GM19035 (cell line): ENCODE measurements around the gene POLR2J3.
"Not testable (repeated sequence)": the region's sequence is repeated elsewhere in the genome, so short reads cannot be mapped to it uniquely, and the experiment has no call there.

ENCODE experiments used
- ATAC-seq: cut with Tn5 transposase; IDR thresholded peaks from one replicate; pipeline ENCODE4 v1.9.1; 2021; ENCODE audit not compliant: unreplicated experiment

The POLR2J3 gene

GRCh38 chr7:102572261-102573239 lies at the start of gene POLR2J3:
Gene POLR2J3, minus strand, starts transcription at chr7:102572583. Its CDS starts 62 bp downstream, at chr7:102572521.
- ATAC-seq = peak; percentile 95

- not testable (repeated sequence) for ATAC-seq
These were observed 45.7 kb upstream of the POLR2J3 start for GRCh38 chr7:102618122-102618521.

GRCh38 chr7:102616507-102617125 lies 44.2 kb upstream of the POLR2J3 start, which contains the start of gene RASA4:
Gene RASA4, minus strand, starts transcription at chr7:102616756. Its CDS starts 67 bp downstream, at chr7:102616689.
- ATAC-seq = peak; percentile 73

- peak; percentile 16 for ATAC-seq
These were observed 43.5 kb upstream of the POLR2J3 start for GRCh38 chr7:102615930-102616329.

- ATAC-seq = not testable (repeated sequence)
These were observed 42.5 kb upstream of the POLR2J3 start for GRCh38 chr7:102614873-102615272.

GRCh38 chr7:102614346-102614697 lies 41.9 kb upstream of the POLR2J3 start:
- ATAC-seq = peak; percentile 15

GRCh38 chr7:102613575-102614345 lies 41.4 kb upstream of the POLR2J3 start:
- ATAC-seq = peak; percentile 68

GRCh38 chr7:102611675-102612325 lies 39.4 kb upstream of the POLR2J3 start:
- ATAC-seq = not testable (repeated sequence)

GRCh38 chr7:102611013-102611674 lies 38.8 kb upstream of the POLR2J3 start:
- peak; percentile 36 for ATAC-seq

- ATAC-seq = not testable (repeated sequence)
These were observed 38.1 kb upstream of the POLR2J3 start for GRCh38 chr7:102610441-102610840.

GRCh38 chr7:102609734-102610133 lies 37.4 kb upstream of the POLR2J3 start:
- ATAC-seq = not testable (repeated sequence)

GRCh38 chr7:102606848-102607247 lies 34.5 kb upstream of the POLR2J3 start:
- not testable (repeated sequence) for ATAC-seq

- not testable (repeated sequence) for ATAC-seq
These were observed 32.2 kb upstream of the POLR2J3 start for GRCh38 chr7:102604431-102605145.

- not testable (repeated sequence) for ATAC-seq
These were observed 29.9 kb upstream of the POLR2J3 start for GRCh38 chr7:102602317-102602716.

GRCh38 chr7:102599699-102600098 lies 27.3 kb upstream of the POLR2J3 start:
- not testable (repeated sequence) for ATAC-seq

- ATAC-seq = not testable (repeated sequence)
These were observed 23.7 kb upstream of the POLR2J3 start for GRCh38 chr7:102596036-102596435.

- ATAC-seq = peak; percentile 57
These were observed 21.4 kb upstream of the POLR2J3 start for GRCh38 chr7:102593637-102594334.

GRCh38 chr7:102592477-102593019 lies 20.2 kb upstream of the POLR2J3 start:
- peak; percentile 54 for ATAC-seq
